ENCODE results near the gene CAPN12.

DNA sequence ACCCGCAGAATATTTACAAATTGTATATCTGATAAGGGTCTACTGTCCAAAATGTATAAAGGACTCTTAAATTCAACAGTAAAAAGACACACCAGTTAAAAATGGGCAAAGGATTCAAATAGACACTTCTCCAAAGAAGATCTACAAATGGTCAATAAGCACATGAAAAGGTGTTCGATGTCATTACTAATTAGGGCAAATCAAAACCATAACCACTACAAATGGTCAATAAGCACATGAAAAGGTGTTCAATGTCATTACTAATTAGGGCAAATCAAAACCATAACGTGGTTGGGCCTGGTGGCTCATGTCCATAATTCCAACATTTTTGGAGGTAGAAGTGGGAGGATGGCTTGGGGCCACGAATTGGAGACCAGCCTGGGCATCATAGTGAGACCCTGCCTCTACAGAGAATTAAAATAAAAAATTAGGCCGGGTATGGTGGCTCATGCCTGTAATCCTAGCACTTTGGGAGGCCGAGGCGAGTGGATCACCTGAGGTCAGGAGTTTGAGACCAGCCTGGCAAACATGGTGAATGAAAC, 56.4 kb downstream of the CAPN12 start:
- TF ChIP-seq, protein P1, sequence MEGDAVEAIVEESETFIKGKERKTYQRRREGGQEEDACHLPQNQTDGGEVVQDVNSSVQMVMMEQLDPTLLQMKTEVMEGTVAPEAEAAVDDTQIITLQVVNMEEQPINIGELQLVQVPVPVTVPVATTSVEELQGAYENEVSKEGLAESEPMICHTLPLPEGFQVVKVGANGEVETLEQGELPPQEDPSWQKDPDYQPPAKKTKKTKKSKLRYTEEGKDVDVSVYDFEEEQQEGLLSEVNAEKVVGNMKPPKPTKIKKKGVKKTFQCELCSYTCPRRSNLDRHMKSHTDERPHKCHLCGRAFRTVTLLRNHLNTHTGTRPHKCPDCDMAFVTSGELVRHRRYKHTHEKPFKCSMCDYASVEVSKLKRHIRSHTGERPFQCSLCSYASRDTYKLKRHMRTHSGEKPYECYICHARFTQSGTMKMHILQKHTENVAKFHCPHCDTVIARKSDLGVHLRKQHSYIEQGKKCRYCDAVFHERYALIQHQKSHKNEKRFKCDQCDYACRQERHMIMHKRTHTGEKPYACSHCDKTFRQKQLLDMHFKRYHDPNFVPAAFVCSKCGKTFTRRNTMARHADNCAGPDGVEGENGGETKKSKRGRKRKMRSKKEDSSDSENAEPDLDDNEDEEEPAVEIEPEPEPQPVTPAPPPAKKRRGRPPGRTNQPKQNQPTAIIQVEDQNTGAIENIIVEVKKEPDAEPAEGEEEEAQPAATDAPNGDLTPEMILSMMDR (IDR thresholded peaks at IDR 0.05; ENCODE audit: low read depth, low read length), result no peak
- TF ChIP-seq EZH2phosphoT487 (IDR thresholded peaks at IDR 0.05; ENCODE audit: low read depth), result no peak
